Activated CD8-positive, alpha-beta T cell treated with anti-CD3 and anti-CD28 coated beads for 36 hours (primary cell): ENCODE results near the gene CLTC. TPM values are rescaled to one million over a fixed set of nuclear protein-coding genes. Genes with fewer than 3 reads are reported as not detected.

ENCODE experiments used
- ATAC-seq: fragments of 200-7000 bp; cut with Tn5 transposase; one replicate; pipeline ENCODE4 v1.10.0; 2021; ENCODE audit warnings: mild to moderate bottlenecking, moderate library complexity
- CTCF ChIA-PET: fragments of 350-600 bp; sonication (Branson Sonifier 250); formaldehyde crosslinking; loops from one replicate; lab custom pipeline; 2021; ENCODE audit warnings: antibody characterized with exemption; lab: Charles Lee
- POLR2A ChIA-PET: fragments of 350-600 bp; sonication (Branson Sonifier 250); formaldehyde crosslinking; loops from one replicate; lab custom pipeline; 2021; ENCODE audit warnings: antibody characterized with exemption; lab: Charles Lee
- DNase-seq: peaks from one replicate; pipeline ENCODE4 v3.0.0-alpha.2; 2020
- H3K27ac Mint-ChIP-seq: one replicate; pipeline ENCODE4 v1.8.0; 2021; ENCODE audit warnings: mild to moderate bottlenecking, mixed read lengths
- H3K27me3 Mint-ChIP-seq: one replicate; pipeline ENCODE4 v1.8.0; 2021; ENCODE audit warnings: mixed read lengths
- H3K36me3 Mint-ChIP-seq: one replicate; pipeline ENCODE4 v1.8.0; 2021; ENCODE audit warnings: low read depth, mixed read lengths
- H3K4me1 Mint-ChIP-seq: one replicate; pipeline ENCODE4 v1.8.0; 2021; ENCODE audit warnings: low read depth, mixed read lengths
- H3K4me3 Mint-ChIP-seq: one replicate; pipeline ENCODE4 v1.8.0; 2021; ENCODE audit warnings: mild to moderate bottlenecking, moderate library complexity, mixed read lengths
- H3K9me3 Mint-ChIP-seq: one replicate; pipeline ENCODE4 v1.8.0; 2021; ENCODE audit warnings: mixed read lengths
- CTCF ChIP-seq: fragments of 200-600 bp; IDR thresholded peaks from one replicate; pipeline ENCODE4 v1.8.0; 2022; ENCODE audit warnings: antibody characterized with exemption, mild to moderate bottlenecking
- intact Hi-C: fragments of 100-400 bp; cut with micrococcal nuclease; formaldehyde crosslinking; loops from one replicate; pipeline ENCODE4 v1.10.0; 2022
- total RNA-seq, 2 experiments: library from RNA; stranded (reverse); gene quantifications; one replicate each; pipeline ENCODE4 v1.2.3, GENCODE V29; 2021

The CLTC gene
- total RNA-seq, 2 experiments from 2014 or later = 137 to 142 TPM

GRCh38 chr17:59707971-59708430 is 88.3 kb downstream of the CLTC start:
- intact Hi-C loops = no loop called here
- Mint-ChIP-seq H3K4me1 (peaks cover 51% of the 10 kb centered on the region), H3K27ac (peak overlapping the region; percentile 97), H3K9me3 (no peaks in the 10 kb centered on the region), H3K27me3 (no peaks in the 10 kb centered on the region), H3K4me3 (peak overlapping the region; percentile 95), H3K36me3 (peaks cover 38% of the 10 kb centered on the region)
- TF ChIP-seq CTCF = no peak
- ChIA-PET CTCF (interaction anchor here (0.7 to 2.2 kb wide), 9 partner anchors 20 to 329 kb away, joined by 3 to 8 read pairs (median 4); no protein-coding TSS in a partner anchor), POLR2A (interaction anchor here (1.1 to 2.8 kb wide), 8 partner anchors 11 to 185 kb away, joined by 3 to 26 read pairs (median 7); partner anchors contain the start of genes CLTC, DHX40, RPS6KB1 and TUBD1)
- DNase-seq (no peak), ATAC-seq (no peak)

GRCh38 chr17:59711936-59712335 is 92.2 kb downstream of the CLTC start:
- peaks cover 12% of the 10 kb centered on the region for H3K36me3 Mint-ChIP-seq
- H3K27ac Mint-ChIP-seq = no peak overlapping the region
- peaks cover 43% of the 10 kb centered on the region for H3K4me1 Mint-ChIP-seq
- no peaks in the 10 kb centered on the region for H3K9me3 Mint-ChIP-seq
- POLR2A ChIA-PET = no interaction called here
- H3K27me3 Mint-ChIP-seq = no peaks in the 10 kb centered on the region
- ATAC-seq = no peak
- DNase-seq = no peak
- no peak for TF ChIP-seq CTCF
- CTCF ChIA-PET = interaction anchor here (1.0 to 1.1 kb wide), 2 partner anchors 9 to 188 kb away, joined by 3 to 4 read pairs; no protein-coding TSS in a partner anchor
- no peak overlapping the region for H3K4me3 Mint-ChIP-seq
- intact Hi-C loops = no loop called here

- ATAC-seq = no peak
- Mint-ChIP-seq H3K27ac (no peak overlapping the region), H3K27me3 (no peaks in the 10 kb centered on the region), H3K4me3 (no peak overlapping the region), H3K36me3 (peaks cover 6% of the 10 kb centered on the region), H3K9me3 (no peaks in the 10 kb centered on the region), H3K4me1 (peaks cover 43% of the 10 kb centered on the region)
- no peak for DNase-seq
- intact Hi-C loops = no loop called here
- TF ChIP-seq CTCF = no peak
- CTCF ChIA-PET = no interaction called here
- POLR2A ChIA-PET = no interaction called here
Measured at GRCh38 chr17:59712862-59713261, 93.2 kb downstream of the CLTC start.

- Mint-ChIP-seq H3K4me3 (no peak overlapping the region), H3K36me3 (peaks cover 6% of the 10 kb centered on the region), H3K9me3 (no peaks in the 10 kb centered on the region), H3K4me1 (peaks cover 40% of the 10 kb centered on the region), H3K27me3 (no peaks in the 10 kb centered on the region), H3K27ac (no peak overlapping the region)
- no peak for DNase-seq
- ChIA-PET CTCF (no interaction called here), POLR2A (no interaction called here)
- no peak for TF ChIP-seq CTCF
- ATAC-seq = no peak
- intact Hi-C loops = no loop called here
Measured at GRCh38 chr17:59714255-59714654, 94.6 kb downstream of the CLTC start.

GRCh38 chr17:59716427-59716826 is 96.7 kb downstream of the CLTC start:
- H3K9me3 Mint-ChIP-seq = no peaks in the 10 kb centered on the region
- ChIA-PET POLR2A (no interaction called here), CTCF (no interaction called here)
- no peak for DNase-seq
- intact Hi-C loops = no loop called here
- H3K4me1 Mint-ChIP-seq = peaks cover 33% of the 10 kb centered on the region
- H3K27me3 Mint-ChIP-seq = no peaks in the 10 kb centered on the region
- no peak for TF ChIP-seq CTCF
- H3K4me3 Mint-ChIP-seq = no peak overlapping the region
- no peak overlapping the region for H3K27ac Mint-ChIP-seq
- no peak for ATAC-seq
- H3K36me3 Mint-ChIP-seq = peaks cover 6% of the 10 kb centered on the region
